ENCODE data around the gene EPHB1. TPM values are rescaled to one million over a fixed set of nuclear protein-coding genes. Genes with fewer than 3 reads are reported as not detected.

EPHB1 gene
- total RNA-seq, 1 experiment from 2014 or later, result 2.8 TPM

DNA sequence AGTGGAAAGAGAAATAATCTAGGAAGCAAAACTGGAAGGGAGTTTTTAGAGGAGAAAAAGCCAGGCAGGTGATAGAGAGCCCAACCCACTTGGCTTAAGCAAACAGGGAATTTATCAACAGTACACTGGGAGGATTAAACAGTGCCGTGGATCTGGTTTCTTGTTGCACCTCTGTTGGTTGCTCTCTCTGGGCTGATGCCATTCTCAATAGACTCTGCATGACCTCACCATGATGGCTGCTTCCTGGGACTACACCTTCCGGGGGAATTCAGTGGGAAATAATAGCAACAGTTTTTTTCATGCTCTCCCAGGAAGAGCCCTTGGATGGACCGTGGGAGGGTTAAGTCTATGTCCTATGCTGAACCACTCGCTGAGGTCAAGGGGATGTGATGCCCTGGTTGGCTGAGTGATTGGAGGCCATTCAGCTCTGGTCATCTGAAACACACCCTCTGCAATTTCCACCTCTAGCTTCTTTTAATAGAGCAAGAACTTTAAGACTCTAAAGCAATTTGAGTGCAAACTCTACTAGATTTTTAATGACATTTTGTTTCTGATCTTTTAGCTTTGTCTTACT, 74.2 kb downstream of the EPHB1 start:
- H3K4me2 ChIP-seq (ENCODE audit: insufficient read depth, insufficient read length, low read length), result no peak overlapping the region
- no peaks in the 10 kb centered on the region for H3K23me2 ChIP-seq (ENCODE audit: insufficient read length, low read depth, low read length, poor library complexity, severe bottlenecking)
- Mint-ChIP-seq H3K9me3 (no peaks in the 10 kb centered on the region; a peak in 2 of 5 replicates), H3K4me3 (no peak overlapping the region), H3K4me1 (peaks cover 12% of the 10 kb centered on the region in 2 experiments), H3K27ac (no peak overlapping the region), H3K36me3 (ENCODE audit: insufficient read depth in 1 of 3, low read depth in 3 of 3) (no peaks in the 10 kb centered on the region; a peak in 2 of 7 replicates), H3K27me3 (ENCODE audit: low read depth) (peaks cover 2% of the 10 kb centered on the region)
- H4K5ac ChIP-seq (ENCODE audit: insufficient read length, low read depth, low read length), result no peak overlapping the region
- no peaks in the 10 kb centered on the region for H3K79me1 ChIP-seq (ENCODE audit: insufficient read depth, low read depth, low read length, poor library complexity, severe bottlenecking)
- no peak overlapping the region for H2BK5ac ChIP-seq (ENCODE audit: insufficient read length, low read length)
- H3K9ac ChIP-seq (ENCODE audit: extremely low read depth, insufficient read length, low read length), result no peak overlapping the region
- no peak overlapping the region for H3T11ph ChIP-seq (ENCODE audit: low read length)
- H2AK5ac ChIP-seq (ENCODE audit: insufficient read length, low read length), result no peak overlapping the region
- no peaks in the 10 kb centered on the region for H3K27me3 ChIP-seq (ENCODE audit: insufficient read depth, low read length)
- H3K27ac ChIP-seq (ENCODE audit: insufficient read length, low read depth, low read length), result no peak overlapping the region
- no peak overlapping the region for H3K4ac ChIP-seq (ENCODE audit: low read depth, low read length)
- H4K91ac ChIP-seq (ENCODE audit: insufficient read length, low read depth, low read length), result no peak overlapping the region
- H3K23ac ChIP-seq (ENCODE audit: insufficient read length, low read depth, low read length), result no peak overlapping the region
- no peak overlapping the region for H3K18ac ChIP-seq (ENCODE audit: insufficient read length, low read depth, low read length)
- no peaks in the 10 kb centered on the region for H4K20me1 ChIP-seq (ENCODE audit: control insufficient read depth, insufficient read depth, insufficient read length)
- no peak overlapping the region for H4K8ac ChIP-seq (replicated peaks; ENCODE audit: insufficient read length, low read depth, low read length)
- no peak overlapping the region for H3K14ac ChIP-seq (ENCODE audit: insufficient read depth, low read length)
- no peaks in the 10 kb centered on the region for H3K9me3 ChIP-seq (ENCODE audit: control insufficient read depth, low read depth, low read length)
- no peak overlapping the region for H2BK20ac ChIP-seq (ENCODE audit: low read depth, low read length, poor library complexity, severe bottlenecking)
- WGBS (ENCODE audit: extremely low coverage, insufficient read length, low lambda C conversion rate), result no CpG with 5 or more reads among the region's 4 CpGs
- H2BK12ac ChIP-seq (ENCODE audit: insufficient read length, low read depth, low read length), result no peak overlapping the region
- H3K56ac ChIP-seq (ENCODE audit: insufficient read length, low read depth, low read length), result no peak overlapping the region
- H3K4me1 ChIP-seq (ENCODE audit: insufficient read depth, low read length), result no peaks in the 10 kb centered on the region
- H2BK15ac ChIP-seq (ENCODE audit: low read depth, low read length), result no peak overlapping the region
- H2AFZ ChIP-seq (ENCODE audit: low read length), result no peak overlapping the region
- H2BK120ac ChIP-seq (ENCODE audit: low read depth, low read length, poor library complexity, severe bottlenecking), result no peak overlapping the region
- DNase-seq, result no peak
- no peaks in the 10 kb centered on the region for H3K79me2 ChIP-seq (ENCODE audit: insufficient read depth, low read length)
- TF ChIP-seq, protein P1, sequence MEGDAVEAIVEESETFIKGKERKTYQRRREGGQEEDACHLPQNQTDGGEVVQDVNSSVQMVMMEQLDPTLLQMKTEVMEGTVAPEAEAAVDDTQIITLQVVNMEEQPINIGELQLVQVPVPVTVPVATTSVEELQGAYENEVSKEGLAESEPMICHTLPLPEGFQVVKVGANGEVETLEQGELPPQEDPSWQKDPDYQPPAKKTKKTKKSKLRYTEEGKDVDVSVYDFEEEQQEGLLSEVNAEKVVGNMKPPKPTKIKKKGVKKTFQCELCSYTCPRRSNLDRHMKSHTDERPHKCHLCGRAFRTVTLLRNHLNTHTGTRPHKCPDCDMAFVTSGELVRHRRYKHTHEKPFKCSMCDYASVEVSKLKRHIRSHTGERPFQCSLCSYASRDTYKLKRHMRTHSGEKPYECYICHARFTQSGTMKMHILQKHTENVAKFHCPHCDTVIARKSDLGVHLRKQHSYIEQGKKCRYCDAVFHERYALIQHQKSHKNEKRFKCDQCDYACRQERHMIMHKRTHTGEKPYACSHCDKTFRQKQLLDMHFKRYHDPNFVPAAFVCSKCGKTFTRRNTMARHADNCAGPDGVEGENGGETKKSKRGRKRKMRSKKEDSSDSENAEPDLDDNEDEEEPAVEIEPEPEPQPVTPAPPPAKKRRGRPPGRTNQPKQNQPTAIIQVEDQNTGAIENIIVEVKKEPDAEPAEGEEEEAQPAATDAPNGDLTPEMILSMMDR (conservative IDR thresholded peaks at IDR 0.05), result no peak

All from H9 (cell line).